GM12878 (cell line): Measurements from ENCODE around the gene CHD5. TPM values are rescaled to one million over a fixed set of nuclear protein-coding genes. Genes with fewer than 3 reads are reported as not detected.
A peak's percentile ranks its signal among the peaks of the same experiment; 100 is the strongest.

Source experiments
- BACH1 ChIP-seq: fragments of 450-650 bp; IDR thresholded peaks from 2 replicates; pipeline ENCODE4 v1.6.1; 2017; ENCODE audit warnings: mild to moderate bottlenecking, borderline replicate concordance
- BCL3 ChIP-seq: IDR thresholded peaks from 2 replicates; pipeline ENCODE4 v1.6.1; 2011; ENCODE audit warnings: borderline replicate concordance, low read depth, mild to moderate bottlenecking, moderate library complexity, low read length; ENCODE audit not compliant: insufficient read depth, poor library complexity, severe bottlenecking
- CBFB ChIP-seq: IDR thresholded peaks from 2 replicates; pipeline ENCODE4 v1.6.1; 2016; ENCODE audit warnings: antibody characterized with exemption, low read depth
- CHD4 ChIP-seq: fragments of 200-600 bp; sonication (generic); IDR thresholded peaks from 2 replicates; pipeline ENCODE4 v1.6.1; 2016; ENCODE audit warnings: mild to moderate bottlenecking
- EGR1 ChIP-seq, 2 experiments: IDR thresholded peaks; 1 replicate in 1 of 2; 2 replicates in 1 of 2; pipeline ENCODE4 v1.6.1; 2011 to 2012; ENCODE audit warnings: low read depth in 2 of 2, low read length in 2 of 2, borderline replicate concordance in 1 of 2, mild to moderate bottlenecking in 1 of 2, moderate library complexity in 1 of 2
- IRF3 ChIP-seq: fragments of 450-650 bp; IDR thresholded peaks from 2 replicates; pipeline ENCODE4 v1.6.1; 2014; ENCODE audit warnings: mild to moderate bottlenecking
- LARP7 ChIP-seq: fragments of 450-650 bp; IDR thresholded peaks from 2 replicates; pipeline ENCODE4 v1.6.1; 2017; ENCODE audit warnings: mild to moderate bottlenecking
- MEF2A ChIP-seq: IDR thresholded peaks from 2 replicates; pipeline ENCODE4 v1.6.1; 2011; ENCODE audit warnings: low read depth, mild to moderate bottlenecking, low read length, moderate library complexity; ENCODE audit not compliant: insufficient read depth
- MXI1 ChIP-seq: fragments of 150-350 bp; IDR thresholded peaks from 2 replicates; pipeline ENCODE4 v1.6.1; 2011; ENCODE audit warnings: low read depth, mild to moderate bottlenecking, inconsistent platforms, low read length, improper control_type of control experiment
- NFXL1 ChIP-seq: fragments of 450-650 bp; IDR thresholded peaks from 2 replicates; pipeline ENCODE4 v1.6.1; 2017; ENCODE audit warnings: antibody characterized with exemption, mild to moderate bottlenecking, borderline replicate concordance
- NR2C1 ChIP-seq: fragments of 450-650 bp; IDR thresholded peaks from 2 replicates; pipeline ENCODE4 v1.6.1; 2017; ENCODE audit warnings: antibody characterized with exemption, mild to moderate bottlenecking, moderate library complexity
- PBX3 ChIP-seq: IDR thresholded peaks from 2 replicates; pipeline ENCODE4 v1.6.1; 2011; ENCODE audit warnings: mild to moderate bottlenecking, low read depth, low read length, moderate library complexity; ENCODE audit not compliant: insufficient replicate concordance
- SIX5 ChIP-seq: IDR thresholded peaks from 2 replicates; pipeline ENCODE4 v1.6.1; 2011; ENCODE audit warnings: mild to moderate bottlenecking, low read depth, low read length, moderate library complexity; ENCODE audit not compliant: severe bottlenecking
- STAT1 ChIP-seq: fragments of 450-650 bp; conservative IDR thresholded peaks from 2 replicates; pipeline ENCODE4 v1.6.1; 2014; ENCODE audit warnings: antibody characterized with exemption, mild to moderate bottlenecking
- STAT3 ChIP-seq: IDR thresholded peaks from 2 replicates; pipeline ENCODE4 v1.6.1; 2011; ENCODE audit warnings: low read depth, low read length, improper control_type of control experiment
- WRNIP1 ChIP-seq: IDR thresholded peaks from 2 replicates; pipeline ENCODE4 v1.6.1; 2011; ENCODE audit warnings: low read depth, low read length, improper control_type of control experiment, borderline replicate concordance
- YBX1 ChIP-seq: fragments of 450-650 bp; IDR thresholded peaks from 2 replicates; pipeline ENCODE4 v1.6.1; 2016; ENCODE audit warnings: antibody characterized with exemption
- YY1 ChIP-seq: IDR thresholded peaks from 2 replicates; pipeline ENCODE4 v1.6.1; 2011; ENCODE audit warnings: low read depth, mild to moderate bottlenecking, low read length
- ZNF592 ChIP-seq: fragments of 450-650 bp; IDR thresholded peaks from 2 replicates; pipeline ENCODE4 v1.6.1; 2017; ENCODE audit warnings: mild to moderate bottlenecking, moderate library complexity
- ZNF622 ChIP-seq: fragments of 450-650 bp; IDR thresholded peaks from 2 replicates; pipeline ENCODE4 v1.6.1; 2017; ENCODE audit warnings: mild to moderate bottlenecking, inconsistent platforms
- ZZZ3 ChIP-seq: IDR thresholded peaks from 2 replicates; pipeline ENCODE4 v1.6.1; 2011; ENCODE audit warnings: low read depth; ENCODE audit not compliant: control insufficient read depth, insufficient read length
- polyA plus RNA-seq, 11 experiments: library from polyadenylated mRNA; depleted of rRNA in 4 of 11; unstranded in 6 of 11; stranded (reverse) in 5 of 11; fragments of >200 nt; fragmentation: Nextera tagmentation in 4 of 11; fragmentation: Illumina TruSeq in 1 of 11; extraction: Ambion mirVana in 4 of 11; extraction: Trizol in 1 of 11; gene quantifications; 1 replicate in 1 of 11; 2 replicates in 10 of 11; pipeline versions ENCODE4 v1.2.1 to v1.2.3, GENCODE V29; 2011 to 2016; ENCODE audit warnings: inconsistent platforms in 2 of 11, missing spikeins in 2 of 11, low read depth in 1 of 11
- total RNA-seq, 4 experiments: library from RNA; depleted of rRNA in 3 of 4; stranded (reverse); fragments of >200 nt in 3 of 4; fragmentation: Illumina TruSeq in 1 of 4; extraction: Trizol in 1 of 4; gene quantifications; 2 replicates each; pipeline versions ENCODE4 v1.2.1 to v1.2.3, GENCODE V29; 2013 to 2021

Gene CHD5
- total and polyA plus RNA-seq, 10 of the 15 experiments (the other 5 are each of a cell fraction or from before 2014, with no cell fraction given): 0.03 to 0.49 (median 0.13) TPM; not detected in 3

- TF ChIP-seq ZNF592 (no peak), IRF3 (0 out of 2 replicates have a peak, but pooled peaks have one; percentile 5), YY1 (peak; percentile 96), EGR1 (IDR thresholded peaks at IDR 0.05; ENCODE audit: borderline replicate concordance in 1 of 2, low read depth in 2 of 2, low read length in 2 of 2) (peak; percentile 77 to 89), ZZZ3 (no peak), PBX3 (peak; percentile 59), ZNF622 (no peak), NFXL1 (no peak), SIX5 (peak; percentile 59), STAT3 (no peak), WRNIP1 (peak; percentile 51; the same call in 1 of the 2 replicates), CBFB (peak; percentile 83), MEF2A (0 out of 2 replicates have a peak, but pooled peaks have one; percentile 37), CHD4 (no peak), MXI1 (peak; percentile 99), BCL3 (no peak), LARP7 (peak; percentile 77; the same call in 1 of the 2 replicates), YBX1 (no peak), NR2C1 (peak; percentile 59), STAT1 (no peak; the same call in 1 of the 2 replicates), BACH1 (peak; percentile 53; the same call in 1 of the 2 replicates)
These were observed 19.4 kb upstream of the CHD5 start, which contains the start of gene RPL22 (continued) for GRCh38 chr1:6199298-6200187.
